ENCODE results near the gene CTNND1.

The CTNND1 gene

DNA sequence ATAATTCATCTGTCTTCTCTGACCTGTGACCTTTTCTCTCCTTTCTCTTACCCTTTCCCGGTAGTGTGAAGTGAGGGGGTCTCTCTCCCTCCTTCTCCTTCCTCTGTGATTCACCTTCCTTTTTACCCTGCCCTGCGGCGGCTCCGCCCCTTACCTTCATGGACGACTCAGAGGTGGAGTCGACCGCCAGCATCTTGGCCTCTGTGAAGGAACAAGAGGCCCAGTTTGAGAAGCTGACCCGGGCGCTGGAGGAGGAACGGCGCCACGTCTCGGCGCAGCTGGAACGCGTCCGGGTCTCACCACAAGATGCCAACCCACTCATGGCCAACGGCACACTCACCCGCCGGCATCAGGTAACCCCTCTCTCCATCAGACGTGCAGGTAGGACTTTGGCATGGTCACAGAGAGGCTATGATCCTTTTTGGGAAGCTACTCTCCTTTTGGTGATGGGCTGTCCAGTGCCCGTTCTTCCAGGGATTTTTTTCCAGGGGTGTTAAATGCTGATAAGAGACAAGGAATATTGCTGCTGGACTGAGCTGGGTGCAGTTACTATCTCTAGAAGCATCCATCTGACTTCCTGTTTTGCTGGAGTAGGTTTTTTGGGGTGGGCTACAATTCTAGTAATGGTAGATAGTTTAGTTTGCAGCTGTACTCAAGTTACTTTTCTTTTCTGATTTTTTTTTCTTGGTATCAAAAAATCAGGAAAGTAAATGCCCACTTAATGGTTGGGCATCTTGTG is 29.9 kb downstream of the CTNND1 start:
- H3K79me1 ChIP-seq (ENCODE audit: low read depth, low read length), result peaks cover 4% of the 10 kb centered on the region
- WGBS, 2 donors (ENCODE audit: extremely low coverage in 2 of 2, insufficient read length in 2 of 2, insufficient replicate concordance in 1 of 2), result no CpG with 5 or more reads among the region's 22 CpGs
- H3K4me2 ChIP-seq (ENCODE audit: insufficient read depth, low read length, poor library complexity, severe bottlenecking), result no peak overlapping the region
- no peak overlapping the region for H3K9ac ChIP-seq (ENCODE audit: low read depth, low read length, poor library complexity)
- no peaks in the 10 kb centered on the region for H3K9me3 ChIP-seq (replicated peaks in 1 of 2; ENCODE audit: control insufficient read depth in 2 of 2, insufficient read depth in 1 of 2, low read depth in 1 of 2, low read length in 2 of 2)
- no peak overlapping the region for H2BK5ac ChIP-seq (ENCODE audit: low read length)
- H3K27ac ChIP-seq (replicated peaks; ENCODE audit: low read length), result no peak overlapping the region
- H2AK5ac ChIP-seq (ENCODE audit: low read depth, low read length), result no peak overlapping the region
- no peak overlapping the region for H2BK12ac ChIP-seq (ENCODE audit: low read length)
- no peak overlapping the region for H3K14ac ChIP-seq (ENCODE audit: low read length)
- H3K23ac ChIP-seq (ENCODE audit: low read depth, low read length, poor library complexity), result no peak overlapping the region
- H4K91ac ChIP-seq (ENCODE audit: low read depth, low read length, poor library complexity), result no peak overlapping the region
- no peak overlapping the region for H2AFZ ChIP-seq (ENCODE audit: low read length)
- no peak overlapping the region for H3K18ac ChIP-seq (ENCODE audit: low read length)
- no peaks in the 10 kb centered on the region for H3K27me3 ChIP-seq (ENCODE audit: control insufficient read depth in 3 of 3, insufficient read depth in 3 of 3, low read depth in 1 of 3, low read length in 3 of 3)
- H3K4me1 ChIP-seq (ENCODE audit: control insufficient read depth in 2 of 2, insufficient read depth in 1 of 2, low read depth in 1 of 2, low read length in 2 of 2), result peaks cover 5 to 10% of the 10 kb centered on the region in 2 donors
- no peak overlapping the region for H3K4ac ChIP-seq (ENCODE audit: low read length)
- no peak overlapping the region for H3K4me3 ChIP-seq (ENCODE audit: low read length in 2 of 2)
- peaks cover 17 to 83% of the 10 kb centered on the region in 2 donors for H3K36me3 ChIP-seq (replicated peaks in 1 of 2; ENCODE audit: control insufficient read depth in 2 of 2, insufficient read depth in 2 of 2, low read length in 2 of 2)
- DNase-seq (ENCODE audit: low spot score), result no peak
- H4K8ac ChIP-seq (ENCODE audit: low read depth, low read length), result no peak overlapping the region
- H2BK120ac ChIP-seq (ENCODE audit: low read depth, low read length), result no peak overlapping the region
- H2BK15ac ChIP-seq (ENCODE audit: low read length), result no peak overlapping the region

- Histone ChIP-seq H3K14ac (ENCODE audit: low read length) (no peak overlapping the region), H2AFZ (ENCODE audit: low read length) (no peak overlapping the region), H3K23ac (ENCODE audit: low read depth, low read length, poor library complexity) (no peak overlapping the region), H4K8ac (ENCODE audit: low read depth, low read length) (no peak overlapping the region), H3K36me3 (replicated peaks in 1 of 2; ENCODE audit: control insufficient read depth in 2 of 2, insufficient read depth in 2 of 2, low read length in 2 of 2) (peaks cover 21 to 81% of the 10 kb centered on the region in 2 donors), H3K18ac (ENCODE audit: low read length) (no peak overlapping the region), H3K27me3 (ENCODE audit: control insufficient read depth in 3 of 3, insufficient read depth in 3 of 3, low read depth in 1 of 3, low read length in 3 of 3) (no peaks in the 10 kb centered on the region), H3K4me1 (ENCODE audit: control insufficient read depth in 2 of 2, insufficient read depth in 1 of 2, low read depth in 1 of 2, low read length in 2 of 2) (peaks cover 5 to 10% of the 10 kb centered on the region in 2 donors), H4K91ac (ENCODE audit: low read depth, low read length, poor library complexity) (no peak overlapping the region), H3K4ac (ENCODE audit: low read length) (no peak overlapping the region), H3K9me3 (replicated peaks in 1 of 2; ENCODE audit: control insufficient read depth in 2 of 2, insufficient read depth in 1 of 2, low read depth in 1 of 2, low read length in 2 of 2) (no peaks in the 10 kb centered on the region), H3K4me2 (ENCODE audit: insufficient read depth, low read length, poor library complexity, severe bottlenecking) (no peak overlapping the region), H2BK5ac (ENCODE audit: low read length) (no peak overlapping the region), H3K79me1 (ENCODE audit: low read depth, low read length) (peaks cover 4% of the 10 kb centered on the region), H3K4me3 (ENCODE audit: low read length in 2 of 2) (no peak overlapping the region), H3K27ac (replicated peaks; ENCODE audit: low read length) (no peak overlapping the region), H2BK120ac (ENCODE audit: low read depth, low read length) (no peak overlapping the region), H3K9ac (ENCODE audit: low read depth, low read length, poor library complexity) (no peak overlapping the region), H2BK15ac (ENCODE audit: low read length) (no peak overlapping the region), H2BK12ac (ENCODE audit: low read length) (no peak overlapping the region), H2AK5ac (ENCODE audit: low read depth, low read length) (no peak overlapping the region)
- no peak for DNase-seq (ENCODE audit: low spot score)
- WGBS, 2 donors (ENCODE audit: extremely low coverage in 2 of 2, insufficient read length in 2 of 2, insufficient replicate concordance in 1 of 2), result no CpG with 5 or more reads among the region's 7 CpGs
Observed at GRCh38 chr11:57792060-57792541, 30.5 kb downstream of the CTNND1 start.

- Histone ChIP-seq H3K4me1 (ENCODE audit: control insufficient read depth in 2 of 2, insufficient read depth in 1 of 2, low read depth in 1 of 2, low read length in 2 of 2) (peaks cover 1 to 5% of the 10 kb centered on the region in 2 donors), H3K4ac (ENCODE audit: low read length) (no peak overlapping the region), H3K9ac (ENCODE audit: low read depth, low read length, poor library complexity) (no peak overlapping the region), H3K27me3 (ENCODE audit: control insufficient read depth in 3 of 3, insufficient read depth in 3 of 3, low read depth in 1 of 3, low read length in 3 of 3) (no peaks in the 10 kb centered on the region), H2BK5ac (ENCODE audit: low read length) (no peak overlapping the region), H2BK15ac (ENCODE audit: low read length) (no peak overlapping the region), H2BK120ac (ENCODE audit: low read depth, low read length) (no peak overlapping the region), H3K79me1 (ENCODE audit: low read depth, low read length) (peaks cover 4% of the 10 kb centered on the region), H2AK5ac (ENCODE audit: low read depth, low read length) (no peak overlapping the region), H2AFZ (ENCODE audit: low read length) (no peak overlapping the region), H2BK12ac (ENCODE audit: low read length) (no peak overlapping the region), H3K23ac (ENCODE audit: low read depth, low read length, poor library complexity) (no peak overlapping the region), H4K8ac (ENCODE audit: low read depth, low read length) (no peak overlapping the region), H3K4me2 (ENCODE audit: insufficient read depth, low read length, poor library complexity, severe bottlenecking) (no peak overlapping the region), H3K9me3 (replicated peaks in 1 of 2; ENCODE audit: control insufficient read depth in 2 of 2, insufficient read depth in 1 of 2, low read depth in 1 of 2, low read length in 2 of 2) (no peaks in the 10 kb centered on the region), H3K14ac (ENCODE audit: low read length) (no peak overlapping the region), H3K4me3 (ENCODE audit: low read length in 2 of 2) (no peak overlapping the region), H3K27ac (replicated peaks; ENCODE audit: low read length) (no peak overlapping the region), H4K91ac (ENCODE audit: low read depth, low read length, poor library complexity) (no peak overlapping the region), H3K18ac (ENCODE audit: low read length) (no peak overlapping the region), H3K36me3 (replicated peaks in 1 of 2; ENCODE audit: control insufficient read depth in 2 of 2, insufficient read depth in 2 of 2, low read length in 2 of 2) (peaks cover 21 to 83% of the 10 kb centered on the region in 2 donors)
- DNase-seq (ENCODE audit: low spot score), result no peak
Observed at GRCh38 chr11:57792870-57793269, 31.3 kb downstream of the CTNND1 start.

GRCh38 chr11:57793351-57794115 is 31.9 kb downstream of the CTNND1 start:
- H3K36me3 ChIP-seq (replicated peaks in 1 of 2; ENCODE audit: control insufficient read depth in 2 of 2, insufficient read depth in 2 of 2, low read length in 2 of 2), result peaks cover 21 to 88% of the 10 kb centered on the region in 2 donors
- H3K4me1 ChIP-seq (ENCODE audit: control insufficient read depth in 2 of 2, insufficient read depth in 1 of 2, low read depth in 1 of 2, low read length in 2 of 2), result no peaks in the 10 kb centered on the region
- H2BK12ac ChIP-seq (ENCODE audit: low read length), result no peak overlapping the region
- no peaks in the 10 kb centered on the region for H3K27me3 ChIP-seq (ENCODE audit: control insufficient read depth in 3 of 3, insufficient read depth in 3 of 3, low read depth in 1 of 3, low read length in 3 of 3)
- H3K4me2 ChIP-seq (ENCODE audit: insufficient read depth, low read length, poor library complexity, severe bottlenecking), result no peak overlapping the region
- no peak overlapping the region for H2BK120ac ChIP-seq (ENCODE audit: low read depth, low read length)
- no peak overlapping the region for H4K91ac ChIP-seq (ENCODE audit: low read depth, low read length, poor library complexity)
- no peak overlapping the region for H2AK5ac ChIP-seq (ENCODE audit: low read depth, low read length)
- no peak overlapping the region for H2BK5ac ChIP-seq (ENCODE audit: low read length)
- H3K23ac ChIP-seq (ENCODE audit: low read depth, low read length, poor library complexity), result no peak overlapping the region
- H3K4ac ChIP-seq (ENCODE audit: low read length), result no peak overlapping the region
- H3K79me1 ChIP-seq (ENCODE audit: low read depth, low read length), result peaks cover 4% of the 10 kb centered on the region
- H3K18ac ChIP-seq (ENCODE audit: low read length), result no peak overlapping the region
- no peak overlapping the region for H2AFZ ChIP-seq (ENCODE audit: low read length)
- no peaks in the 10 kb centered on the region for H3K9me3 ChIP-seq (replicated peaks in 1 of 2; ENCODE audit: control insufficient read depth in 2 of 2, insufficient read depth in 1 of 2, low read depth in 1 of 2, low read length in 2 of 2)
- no peak overlapping the region for H4K8ac ChIP-seq (ENCODE audit: low read depth, low read length)
- no peak overlapping the region for H3K4me3 ChIP-seq (ENCODE audit: low read length in 2 of 2)
- no peak for DNase-seq (ENCODE audit: low spot score)
- WGBS, 2 donors (ENCODE audit: extremely low coverage in 2 of 2, insufficient read length in 2 of 2, insufficient replicate concordance in 1 of 2), result no CpG with 5 or more reads among the region's 8 CpGs
- no peak overlapping the region for H3K27ac ChIP-seq (replicated peaks; ENCODE audit: low read length)
- H2BK15ac ChIP-seq (ENCODE audit: low read length), result no peak overlapping the region
- no peak overlapping the region for H3K14ac ChIP-seq (ENCODE audit: low read length)
- H3K9ac ChIP-seq (ENCODE audit: low read depth, low read length, poor library complexity), result no peak overlapping the region
